Muscle layer of colon (tissue), 2 donors: ENCODE measurements around the gene NUP85.

Experiments
- H3K27ac ChIP-seq: one replicate; pipeline ENCODE4 v1.7.0; 2013; ENCODE audit warnings: low read depth, mild to moderate bottlenecking, low read length, moderate library complexity
- H3K27me3 ChIP-seq, 2 donors: one replicate each; pipeline ENCODE4 v1.7.0; 2013; ENCODE audit warnings: low read length in 2 of 2, mild to moderate bottlenecking in 2 of 2; ENCODE audit not compliant: insufficient read depth in 2 of 2, control insufficient read depth in 1 of 2
- H3K36me3 ChIP-seq: one replicate; pipeline ENCODE4 v1.7.0; 2013; ENCODE audit warnings: mild to moderate bottlenecking, low read length; ENCODE audit not compliant: insufficient read depth
- H3K4me1 ChIP-seq: one replicate; pipeline ENCODE4 v1.7.0; 2013; ENCODE audit warnings: mild to moderate bottlenecking, low read length; ENCODE audit not compliant: insufficient read depth
- H3K4me3 ChIP-seq, 2 donors: one replicate each; pipeline ENCODE4 v1.7.0; 2013; ENCODE audit warnings: low read length in 2 of 2, low read depth in 1 of 2, mild to moderate bottlenecking in 1 of 2, moderate library complexity in 1 of 2
- H3K9ac ChIP-seq: one replicate; pipeline ENCODE4 v1.7.0; 2013; ENCODE audit warnings: low read length
- H3K9me3 ChIP-seq: one replicate; pipeline ENCODE4 v1.7.0; 2013; ENCODE audit warnings: mild to moderate bottlenecking, low read length
- donor health status: abdominal sarcoma.
- donor health status: Adenocarcinoma of cecum.

Gene NUP85

GRCh38 chr17:75207760-75208159 lies 2.3 kb downstream of the NUP85 start:
- Histone ChIP-seq H3K4me3 (no peak overlapping the region), H3K27me3 (no peaks in the 10 kb centered on the region), H3K27ac (no peak overlapping the region), H3K9me3 (no peaks in the 10 kb centered on the region), H3K9ac (no peak overlapping the region), H3K4me1 (peaks cover 9% of the 10 kb centered on the region), H3K36me3 (peaks cover 24% of the 10 kb centered on the region)

DNA sequence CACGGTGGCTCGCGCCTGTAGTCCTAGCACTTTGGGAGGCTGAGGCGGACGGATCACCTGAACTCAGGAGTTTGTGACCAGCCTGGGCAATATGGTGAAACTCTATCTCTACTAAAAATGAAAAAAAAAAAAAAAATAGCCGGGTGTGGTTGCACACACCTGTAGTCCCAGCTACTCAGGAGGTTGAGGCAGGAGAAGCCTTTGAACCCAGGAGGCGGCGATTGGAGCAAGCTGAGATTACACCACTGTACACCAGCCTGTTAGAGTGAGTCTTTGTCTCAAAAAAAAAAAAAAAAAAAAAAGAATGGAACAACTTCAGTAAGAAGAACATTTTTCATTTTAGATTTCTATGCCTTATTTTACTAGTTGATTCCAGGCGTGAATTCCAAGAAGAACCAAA lies 2.7 kb downstream of the NUP85 start:
- Histone ChIP-seq H3K9ac (no peak overlapping the region), H3K9me3 (no peaks in the 10 kb centered on the region), H3K27ac (no peak overlapping the region), H3K4me1 (peaks cover 9% of the 10 kb centered on the region), H3K36me3 (peaks cover 28% of the 10 kb centered on the region), H3K4me3 (no peak overlapping the region), H3K27me3 (no peaks in the 10 kb centered on the region)

DNA sequence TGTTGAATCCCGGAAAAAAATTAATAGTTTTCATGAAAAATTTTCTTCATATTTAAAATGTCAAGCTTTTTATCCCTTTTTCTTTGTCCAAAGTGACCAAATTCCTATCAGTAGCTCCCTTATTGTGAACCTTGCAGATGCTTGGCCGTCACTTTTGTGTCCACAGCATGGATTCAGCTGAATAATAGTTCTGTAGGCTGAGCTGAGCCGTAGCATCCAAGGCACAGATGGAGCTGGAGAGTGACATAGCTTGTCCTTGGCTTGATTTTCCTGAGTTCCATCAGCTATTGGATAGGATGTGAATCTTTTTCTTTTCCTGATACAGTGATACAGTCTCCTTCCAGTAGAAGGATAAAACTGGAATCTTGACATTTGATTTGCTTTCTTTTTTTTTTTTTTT lies 3.6 kb downstream of the NUP85 start:
- Histone ChIP-seq H3K9ac (no peak overlapping the region), H3K27me3 (no peaks in the 10 kb centered on the region), H3K36me3 (peaks cover 37% of the 10 kb centered on the region), H3K4me1 (peaks cover 9% of the 10 kb centered on the region), H3K9me3 (no peaks in the 10 kb centered on the region), H3K4me3 (no peak overlapping the region), H3K27ac (no peak overlapping the region)

DNA sequence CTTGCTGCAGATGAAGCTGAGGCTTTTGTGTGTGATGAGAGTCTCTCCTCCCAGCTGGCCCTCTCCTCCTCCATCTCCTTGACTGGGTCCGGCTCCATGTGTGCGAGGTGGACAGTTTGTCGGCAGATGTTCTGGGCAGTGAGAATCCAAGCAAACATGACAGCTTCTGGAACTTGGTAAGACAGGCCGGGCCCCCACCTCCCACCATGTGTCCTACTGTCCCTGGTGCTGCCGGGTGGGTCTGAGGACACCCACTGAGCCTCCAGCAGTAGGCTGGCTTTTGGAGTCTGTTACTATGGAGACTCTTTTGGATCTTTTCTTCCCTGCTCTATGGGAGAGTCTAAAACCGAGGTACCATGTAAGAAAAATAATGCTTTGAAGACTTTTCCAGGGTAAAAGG lies 12.7 kb downstream of the NUP85 start:
- no peak overlapping the region for H3K27ac ChIP-seq
- no peak overlapping the region for H3K9ac ChIP-seq
- peaks cover 62% of the 10 kb centered on the region for H3K36me3 ChIP-seq
- H3K27me3 ChIP-seq = no peaks in the 10 kb centered on the region
- no peaks in the 10 kb centered on the region for H3K9me3 ChIP-seq
- no peak overlapping the region for H3K4me3 ChIP-seq
- H3K4me1 ChIP-seq = no peaks in the 10 kb centered on the region

DNA sequence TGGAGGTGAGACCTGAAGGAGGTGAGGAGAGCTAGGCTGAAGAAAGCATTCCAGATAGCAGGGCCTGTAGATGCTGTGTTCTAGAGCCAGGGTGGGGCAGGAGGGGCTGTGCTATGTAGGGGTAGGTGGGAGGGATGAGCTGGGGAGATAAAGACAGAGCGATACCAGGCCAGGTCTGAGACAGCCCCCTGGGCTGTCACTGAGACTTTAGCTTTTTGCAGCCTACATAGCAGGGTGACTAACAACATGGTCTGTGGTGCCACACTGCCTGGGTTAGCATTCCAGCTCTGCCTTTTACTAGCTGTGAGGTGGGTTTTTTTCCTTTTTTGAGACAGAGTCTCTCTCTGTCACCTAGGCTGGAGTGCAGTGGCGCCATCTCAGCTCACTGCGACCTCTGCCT lies 14.3 kb downstream of the NUP85 start:
- Histone ChIP-seq H3K4me3 (no peak overlapping the region), H3K36me3 (peaks cover 49% of the 10 kb centered on the region), H3K27me3 (no peaks in the 10 kb centered on the region), H3K27ac (no peak overlapping the region), H3K9me3 (no peaks in the 10 kb centered on the region), H3K9ac (no peak overlapping the region), H3K4me1 (no peaks in the 10 kb centered on the region)

- Histone ChIP-seq H3K27ac (no peak overlapping the region), H3K27me3 (no peaks in the 10 kb centered on the region), H3K4me1 (no peaks in the 10 kb centered on the region), H3K9ac (no peak overlapping the region), H3K4me3 (no peak overlapping the region), H3K36me3 (peaks cover 48% of the 10 kb centered on the region), H3K9me3 (no peaks in the 10 kb centered on the region)
These were observed 19.5 kb downstream of the NUP85 start for GRCh38 chr17:75225016-75225415.

- H3K9ac ChIP-seq = no peak overlapping the region
- H3K27me3 ChIP-seq = no peaks in the 10 kb centered on the region
- no peaks in the 10 kb centered on the region for H3K9me3 ChIP-seq
- no peak overlapping the region for H3K27ac ChIP-seq
- H3K4me3 ChIP-seq = no peak overlapping the region
- H3K36me3 ChIP-seq = peaks cover 62% of the 10 kb centered on the region
- no peaks in the 10 kb centered on the region for H3K4me1 ChIP-seq
These were observed 22.2 kb downstream of the NUP85 start for GRCh38 chr17:75227729-75228128.

GRCh38 chr17:75228305-75228704 lies 22.8 kb downstream of the NUP85 start:
- no peaks in the 10 kb centered on the region for H3K4me1 ChIP-seq
- no peak overlapping the region for H3K9ac ChIP-seq
- H3K27me3 ChIP-seq = no peaks in the 10 kb centered on the region
- no peak overlapping the region for H3K4me3 ChIP-seq
- no peak overlapping the region for H3K27ac ChIP-seq
- peaks cover 66% of the 10 kb centered on the region for H3K36me3 ChIP-seq
- no peaks in the 10 kb centered on the region for H3K9me3 ChIP-seq

DNA sequence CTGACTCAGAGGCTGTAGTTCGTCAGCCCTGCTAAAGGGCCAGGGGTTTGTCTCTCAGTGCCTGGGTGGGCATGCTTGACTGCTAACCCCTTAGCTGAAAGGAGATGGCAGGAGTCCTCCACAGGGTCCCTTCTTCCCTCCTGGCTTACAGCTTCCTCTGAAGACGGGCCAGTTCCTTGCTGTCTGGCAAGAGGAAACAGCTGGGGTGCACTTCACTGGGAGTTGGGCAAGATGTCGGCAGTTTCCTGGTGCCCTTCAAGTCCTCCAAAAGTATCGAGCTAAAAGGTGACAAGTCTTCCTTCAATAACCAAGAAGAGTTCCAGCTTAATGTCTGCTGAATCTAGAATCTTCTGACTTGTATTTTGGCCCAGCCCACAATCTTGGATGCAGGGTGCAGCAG lies 23.4 kb downstream of the NUP85 start:
- no peaks in the 10 kb centered on the region for H3K4me1 ChIP-seq
- no peaks in the 10 kb centered on the region for H3K27me3 ChIP-seq
- no peak overlapping the region for H3K9ac ChIP-seq
- H3K4me3 ChIP-seq = no peak overlapping the region
- peaks cover 66% of the 10 kb centered on the region for H3K36me3 ChIP-seq
- H3K9me3 ChIP-seq = no peaks in the 10 kb centered on the region
- H3K27ac ChIP-seq = no peak overlapping the region

DNA sequence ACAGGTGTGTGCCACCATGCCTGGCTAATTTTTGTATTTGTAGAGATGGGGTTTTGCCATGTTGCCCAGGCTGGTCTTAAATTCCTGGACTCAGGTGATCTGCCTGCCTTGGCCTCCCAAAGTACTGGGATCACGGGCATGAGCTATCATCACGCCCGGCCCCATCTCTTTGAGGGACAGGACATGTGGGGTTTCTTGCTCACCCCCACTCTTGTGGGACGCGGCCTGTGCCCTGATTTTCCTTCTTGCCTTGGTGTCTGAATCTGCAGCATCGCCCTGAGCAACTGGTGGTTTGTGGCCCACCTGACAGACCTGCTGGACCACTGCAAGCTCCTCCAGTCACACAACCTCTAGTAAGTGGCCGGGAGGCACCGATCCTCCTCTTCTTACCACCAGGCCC lies 25.6 kb downstream of the NUP85 start:
- Histone ChIP-seq H3K4me3 (no peak overlapping the region), H3K27ac (no peak overlapping the region), H3K36me3 (peaks cover 68% of the 10 kb centered on the region), H3K9ac (no peak overlapping the region), H3K9me3 (no peaks in the 10 kb centered on the region), H3K27me3 (no peaks in the 10 kb centered on the region), H3K4me1 (no peaks in the 10 kb centered on the region)

DNA sequence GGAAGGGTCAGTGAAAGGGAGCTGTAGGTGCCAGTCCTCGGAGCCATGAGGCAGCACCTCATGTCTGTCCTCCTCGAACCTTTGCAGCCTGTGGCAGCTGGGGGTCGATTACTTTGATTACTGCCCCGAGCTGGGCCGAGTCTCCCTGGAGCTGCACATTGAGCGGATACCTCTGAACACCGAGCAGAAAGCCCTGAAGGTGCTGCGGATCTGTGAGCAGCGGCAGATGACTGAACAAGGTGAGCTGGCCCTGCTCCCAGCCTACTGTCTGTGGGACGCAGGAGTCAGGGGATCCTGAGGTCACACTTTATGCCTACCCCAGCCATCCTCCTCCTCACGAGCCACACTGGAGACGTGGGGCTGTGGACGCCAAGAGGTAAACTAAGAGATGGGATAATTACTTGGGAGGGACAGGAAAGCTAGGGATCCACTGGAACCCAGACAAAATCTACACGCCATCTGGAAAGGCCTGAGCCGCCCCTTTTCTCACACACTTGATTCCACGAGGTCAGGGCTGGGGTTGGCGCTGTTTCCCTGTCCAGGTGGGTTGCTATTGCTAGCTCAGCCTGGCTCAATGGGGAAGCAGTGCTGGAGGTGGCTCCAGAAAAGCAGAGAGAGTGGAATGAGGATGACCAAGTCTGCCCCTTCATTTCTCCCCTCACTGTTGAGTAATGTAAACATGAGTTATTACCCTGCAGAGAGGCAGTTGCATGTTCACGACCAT lies 26.4 kb downstream of the NUP85 start:
- Histone ChIP-seq H3K4me3 (no peak overlapping the region), H3K36me3 (peaks cover 66% of the 10 kb centered on the region), H3K9ac (no peak overlapping the region), H3K9me3 (no peaks in the 10 kb centered on the region), H3K4me1 (no peaks in the 10 kb centered on the region), H3K27ac (no peak overlapping the region), H3K27me3 (no peaks in the 10 kb centered on the region)

- H3K4me3 ChIP-seq = no peak overlapping the region
- peaks cover 71% of the 10 kb centered on the region for H3K36me3 ChIP-seq
- no peaks in the 10 kb centered on the region for H3K4me1 ChIP-seq
- no peaks in the 10 kb centered on the region for H3K27me3 ChIP-seq
- no peak overlapping the region for H3K27ac ChIP-seq
- no peak overlapping the region for H3K9ac ChIP-seq
- no peaks in the 10 kb centered on the region for H3K9me3 ChIP-seq
These were observed 27.3 kb downstream of the NUP85 start for GRCh38 chr17:75232786-75233185.
